Iris pigment epithelial cell (primary cell): ENCODE data around the gene TMPRSS11A.

Source experiments
- DNase-seq: peaks from one replicate; pipeline ENCODE4 v3.0.0-alpha.2; 2011; ENCODE audit warnings: low read depth

Gene TMPRSS11A

DNA sequence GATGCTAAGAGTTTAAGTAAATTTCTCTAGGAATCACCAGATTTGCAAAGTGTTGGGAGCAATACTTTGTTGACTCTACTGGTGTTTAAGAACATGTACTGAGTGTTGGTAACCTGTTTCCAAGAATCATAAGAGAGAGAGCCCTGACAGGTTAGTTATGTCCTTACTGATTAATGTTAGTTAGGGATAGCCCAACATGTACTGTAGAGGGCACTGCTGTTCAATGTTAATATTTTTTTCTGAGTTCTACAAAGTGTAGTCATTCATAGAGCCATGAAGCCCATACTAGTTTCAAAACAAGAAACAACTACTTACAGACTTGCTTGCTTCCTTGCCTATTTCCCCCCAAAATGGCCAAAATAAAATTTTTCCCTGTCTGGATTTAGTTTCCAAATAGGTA lies 91.4 kb downstream of the TMPRSS11A start:
- peak; percentile 62 for DNase-seq

DNA sequence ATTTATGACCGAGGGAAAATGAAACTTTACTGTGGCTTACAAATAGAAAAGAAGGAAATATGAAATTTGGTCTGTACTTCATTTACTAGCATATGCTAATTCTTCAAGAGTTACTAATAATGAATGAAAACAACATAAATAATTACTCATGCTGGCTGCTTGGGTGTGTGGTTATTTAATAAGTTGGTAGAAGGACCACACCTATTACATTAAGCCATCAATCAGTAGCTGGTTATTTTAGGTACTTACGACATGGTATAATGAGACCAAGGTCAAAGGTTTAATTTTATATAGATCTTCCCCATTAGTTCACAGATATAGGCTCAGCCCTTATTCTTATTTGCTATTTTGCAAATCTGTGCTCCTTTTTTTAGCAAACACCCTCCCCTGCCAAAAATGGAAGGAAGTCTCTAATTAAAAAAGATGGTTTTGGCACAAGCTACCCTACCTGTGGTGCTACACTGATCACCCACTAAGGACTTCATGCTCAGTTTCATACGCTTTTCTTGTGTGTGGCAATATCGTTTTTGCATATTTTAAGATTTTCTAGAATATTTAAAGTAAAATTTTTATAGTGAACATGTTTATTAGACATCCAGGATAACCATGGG lies 93.6 kb downstream of the TMPRSS11A start:
- no peak for DNase-seq

- no peak for DNase-seq
These were observed 101.8 kb downstream of the TMPRSS11A start for GRCh38 chr4:67861513-67861912.
